GM06990 (cell line): ENCODE measurements around the gene SYTL2.

Experiments used
- DNase-seq: peaks from one replicate; pipeline ENCODE4 v3.0.0-alpha.2; 2011; ENCODE audit not compliant: insufficient read length; ENCODE audit errors: extremely low read depth
- H3K27me3 ChIP-seq: replicated peaks from 2 replicates; pipeline ENCODE4 v1.6.0; 2011; ENCODE audit warnings: low read length; ENCODE audit not compliant: control insufficient read depth, insufficient read depth
- H3K36me3 ChIP-seq: 2 replicates; pipeline ENCODE4 v1.5.1; 2011; ENCODE audit warnings: low read length; ENCODE audit not compliant: control insufficient read depth, insufficient read depth
- H3K4me3 ChIP-seq: replicated peaks from 2 replicates; pipeline ENCODE4 v1.5.1; 2011; ENCODE audit warnings: low read depth, mild to moderate bottlenecking, control low read depth, low read length
- TF ChIP-seq, protein P1 (sequence below): IDR thresholded peaks from 2 replicates; pipeline ENCODE4 v1.5.1; 2011; ENCODE audit warnings: low read length, control low read depth, mild to moderate bottlenecking, inconsistent platforms; ENCODE audit not compliant: insufficient read depth, poor library complexity, severe bottlenecking

SYTL2 gene

DNA sequence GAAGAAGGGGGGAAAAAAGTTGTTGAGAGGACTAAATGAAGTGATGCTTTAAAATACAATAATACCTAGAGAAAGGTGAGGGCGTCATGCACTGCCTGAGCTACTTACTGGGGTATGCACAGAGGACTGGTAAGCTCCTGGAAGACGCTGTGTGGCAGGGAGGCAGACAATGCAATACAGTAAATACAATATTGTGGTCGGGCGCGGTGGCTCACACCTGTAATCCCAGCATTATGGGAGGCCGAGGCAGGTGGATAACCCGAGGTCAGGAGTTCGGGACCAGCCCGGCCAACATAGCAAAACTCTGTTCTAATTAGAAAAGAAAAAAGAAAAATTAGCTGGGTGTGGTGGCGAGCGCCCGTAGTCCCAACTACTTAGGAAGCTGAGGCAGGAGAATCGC, 683 bp upstream of the SYTL2 start:
- TF ChIP-seq, protein P1, sequence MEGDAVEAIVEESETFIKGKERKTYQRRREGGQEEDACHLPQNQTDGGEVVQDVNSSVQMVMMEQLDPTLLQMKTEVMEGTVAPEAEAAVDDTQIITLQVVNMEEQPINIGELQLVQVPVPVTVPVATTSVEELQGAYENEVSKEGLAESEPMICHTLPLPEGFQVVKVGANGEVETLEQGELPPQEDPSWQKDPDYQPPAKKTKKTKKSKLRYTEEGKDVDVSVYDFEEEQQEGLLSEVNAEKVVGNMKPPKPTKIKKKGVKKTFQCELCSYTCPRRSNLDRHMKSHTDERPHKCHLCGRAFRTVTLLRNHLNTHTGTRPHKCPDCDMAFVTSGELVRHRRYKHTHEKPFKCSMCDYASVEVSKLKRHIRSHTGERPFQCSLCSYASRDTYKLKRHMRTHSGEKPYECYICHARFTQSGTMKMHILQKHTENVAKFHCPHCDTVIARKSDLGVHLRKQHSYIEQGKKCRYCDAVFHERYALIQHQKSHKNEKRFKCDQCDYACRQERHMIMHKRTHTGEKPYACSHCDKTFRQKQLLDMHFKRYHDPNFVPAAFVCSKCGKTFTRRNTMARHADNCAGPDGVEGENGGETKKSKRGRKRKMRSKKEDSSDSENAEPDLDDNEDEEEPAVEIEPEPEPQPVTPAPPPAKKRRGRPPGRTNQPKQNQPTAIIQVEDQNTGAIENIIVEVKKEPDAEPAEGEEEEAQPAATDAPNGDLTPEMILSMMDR = no peak
- Histone ChIP-seq H3K27me3 (no peaks in the 10 kb centered on the region; the same call in 1 of the 2 replicates), H3K4me3 (no peak overlapping the region), H3K36me3 (no peaks in the 10 kb centered on the region)
- no peak for DNase-seq

DNA sequence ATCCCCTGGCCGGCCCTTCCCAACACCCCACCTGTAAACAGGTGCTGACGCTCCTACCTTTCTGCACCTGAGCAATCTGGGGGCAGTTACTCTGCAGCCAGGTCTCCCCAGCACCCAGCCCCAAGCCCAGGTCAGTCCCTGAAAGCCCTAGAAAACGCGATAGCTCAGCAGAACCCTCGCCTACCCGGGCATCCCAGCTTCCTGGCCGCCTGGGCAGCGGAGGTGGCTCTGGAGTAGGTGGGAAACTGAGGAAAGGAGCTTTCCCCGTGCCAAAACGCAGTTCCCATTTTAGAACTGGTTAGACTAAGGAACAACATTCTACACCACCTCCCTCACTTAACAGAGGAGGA, 445 bp downstream of the SYTL2 start:
- Histone ChIP-seq H3K36me3 (no peaks in the 10 kb centered on the region), H3K27me3 (no peaks in the 10 kb centered on the region; the same call in 1 of the 2 replicates), H3K4me3 (peak overlapping the region; percentile 45)
- TF ChIP-seq, protein P1 = no peak
- DNase-seq = no peak

DNA sequence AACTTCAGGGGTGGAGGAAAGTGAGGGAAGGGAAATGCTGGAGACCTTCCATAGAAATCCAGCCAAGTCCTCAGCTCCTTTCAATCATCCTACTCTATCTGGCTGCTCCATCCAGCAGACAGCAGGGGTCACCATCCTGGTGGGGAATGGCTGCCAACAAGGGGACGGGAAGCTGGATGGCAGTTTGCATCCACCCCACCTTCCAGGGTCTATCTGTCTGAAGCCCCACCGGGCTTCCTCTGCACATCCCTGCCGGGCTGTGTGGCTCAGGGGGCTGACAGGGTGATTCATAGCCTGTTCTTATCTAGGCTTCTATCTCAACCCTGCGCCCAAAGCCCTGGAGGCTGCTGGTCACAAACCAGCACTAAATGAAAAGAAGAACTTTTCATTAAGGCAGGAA, 1.1 kb downstream of the SYTL2 start:
- H3K27me3 ChIP-seq = no peaks in the 10 kb centered on the region; the same call in 1 of the 2 replicates
- H3K36me3 ChIP-seq = no peaks in the 10 kb centered on the region
- TF ChIP-seq, protein P1 = no peak
- no peak overlapping the region for H3K4me3 ChIP-seq
- DNase-seq = no peak

DNA sequence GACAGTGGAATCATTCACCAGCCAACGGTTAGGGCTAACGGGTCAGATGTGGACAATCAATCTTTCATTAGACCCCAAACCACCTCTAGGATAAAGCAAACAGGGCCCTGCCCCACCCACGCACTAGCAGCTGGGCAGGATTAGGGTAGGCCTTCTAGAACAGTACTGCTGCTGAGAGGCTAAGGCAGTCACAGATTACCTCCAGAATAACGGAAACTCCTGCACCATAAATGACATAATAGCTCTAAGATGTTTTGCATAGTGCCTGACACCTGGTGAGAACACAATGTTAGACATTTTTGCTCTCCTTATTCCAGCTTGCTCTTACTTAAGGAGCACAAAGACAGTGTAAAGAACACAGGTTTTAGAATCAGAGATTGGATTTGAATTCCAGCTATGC, 1.8 kb downstream of the SYTL2 start:
- no peak overlapping the region for H3K4me3 ChIP-seq
- DNase-seq = no peak
- TF ChIP-seq, protein P1 = no peak
- H3K27me3 ChIP-seq = no peaks in the 10 kb centered on the region; the same call in 1 of the 2 replicates
- H3K36me3 ChIP-seq = no peaks in the 10 kb centered on the region

DNA sequence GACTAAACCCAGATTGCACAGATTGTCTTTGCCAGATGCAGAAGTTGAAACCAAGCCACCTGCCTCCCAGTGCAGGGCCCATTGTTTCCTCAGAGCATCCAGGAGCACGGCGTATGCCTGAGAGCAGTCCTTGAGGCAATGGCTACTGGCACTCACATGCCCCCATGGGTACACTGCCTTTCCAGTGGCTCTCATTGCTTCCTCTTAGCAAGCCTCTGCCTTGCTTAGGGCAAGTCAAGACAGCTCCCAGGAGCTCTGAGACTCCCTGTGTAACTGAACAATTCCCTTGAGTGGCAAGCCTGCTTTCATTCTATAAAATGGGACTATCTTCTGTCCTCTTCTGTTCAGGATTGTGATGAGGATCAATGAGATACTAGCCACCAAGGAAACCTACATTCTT, 4.1 kb downstream of the SYTL2 start:
- Histone ChIP-seq H3K27me3 (no peaks in the 10 kb centered on the region; the same call in 1 of the 2 replicates), H3K4me3 (no peak overlapping the region), H3K36me3 (no peaks in the 10 kb centered on the region)
- TF ChIP-seq, protein P1 = no peak
- DNase-seq = no peak

DNA sequence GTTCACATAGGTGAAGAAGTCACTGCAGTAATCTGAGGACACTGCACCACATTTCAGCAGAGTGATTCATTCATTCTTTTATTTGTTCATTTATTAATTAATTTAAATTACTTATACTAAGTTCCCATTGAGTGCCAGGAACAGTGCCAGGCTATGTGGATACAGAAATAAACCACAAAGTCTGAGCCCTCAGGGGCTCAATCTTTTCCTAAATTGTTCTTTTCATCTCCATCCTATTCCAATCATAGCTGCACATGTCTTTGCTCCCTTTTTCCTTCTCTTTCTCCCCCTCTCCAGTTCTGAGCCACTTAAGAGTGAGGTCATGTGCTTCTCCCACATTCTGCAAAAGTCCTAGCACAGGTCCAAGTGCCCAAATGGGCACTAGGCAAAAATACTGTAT, 4.9 kb downstream of the SYTL2 start:
- Histone ChIP-seq H3K36me3 (no peaks in the 10 kb centered on the region), H3K4me3 (no peak overlapping the region), H3K27me3 (no peaks in the 10 kb centered on the region; the same call in 1 of the 2 replicates)
- no peak for DNase-seq
- TF ChIP-seq, protein P1 = no peak
